GM23338 (cell line): Measurements from ENCODE around the gene COL18A1. TPM values are rescaled to one million over a fixed set of nuclear protein-coding genes. Genes with fewer than 3 reads are reported as not detected.

Experiments
- ATAC-seq: fragments of 200-7000 bp; cut with Tn5 transposase; 3 replicates; pipeline ENCODE4 v1.9.1; 2020
- DNase-seq: peaks from one replicate; pipeline ENCODE4 v3.0.0-alpha.2; 2015; ENCODE audit warnings: low spot score
- H2AFZ ChIP-seq: fragments of 200-600 bp; sonication (generic); 2 replicates; pipeline ENCODE4 v1.8.0; 2016; ENCODE audit warnings: antibody characterized with exemption, mild to moderate bottlenecking, moderate library complexity
- H3F3A ChIP-seq: fragments of 200-600 bp; sonication (generic); replicated peaks from 2 replicates; pipeline ENCODE4 v1.8.0; 2017; ENCODE audit warnings: antibody characterized with exemption, mixed run types, low read depth
- H3K27ac ChIP-seq: fragments of 200-600 bp; sonication (generic); 2 replicates; pipeline ENCODE4 v1.6.1; 2016; ENCODE audit warnings: low read depth
- H3K27me3 ChIP-seq: fragments of 200-600 bp; sonication (generic); 2 replicates; pipeline ENCODE4 v1.8.0; 2016; ENCODE audit warnings: mild to moderate bottlenecking, mixed run types, moderate library complexity; ENCODE audit not compliant: insufficient read depth
- H3K36me3 ChIP-seq: fragments of 200-600 bp; sonication (generic); 2 replicates; pipeline ENCODE4 v1.8.0; 2016; ENCODE audit warnings: mild to moderate bottlenecking; ENCODE audit not compliant: insufficient read depth
- H3K4me1 ChIP-seq: fragments of 200-600 bp; sonication (generic); 2 replicates; pipeline ENCODE4 v1.8.0; 2016; ENCODE audit warnings: mild to moderate bottlenecking, moderate library complexity; ENCODE audit not compliant: insufficient read depth
- H3K4me2 ChIP-seq: fragments of 200-600 bp; sonication (generic); 2 replicates; pipeline ENCODE4 v1.7.1; 2017; ENCODE audit warnings: mixed run types
- H3K4me3 ChIP-seq: fragments of 200-600 bp; sonication (generic); 2 replicates; pipeline ENCODE4 v1.6.1; 2016; ENCODE audit warnings: mixed run types
- H3K79me2 ChIP-seq: fragments of 200-600 bp; sonication (generic); replicated peaks from 2 replicates; pipeline ENCODE4 v1.8.0; 2017; ENCODE audit warnings: mild to moderate bottlenecking; ENCODE audit not compliant: insufficient read depth
- H3K9me2 ChIP-seq: fragments of 200-600 bp; sonication (generic); 2 replicates; pipeline ENCODE4 v1.8.0; 2017; ENCODE audit not compliant: insufficient read depth
- H4K20me1 ChIP-seq: fragments of 200-600 bp; sonication (generic); replicated peaks from 2 replicates; pipeline ENCODE4 v1.8.0; 2017; ENCODE audit warnings: mild to moderate bottlenecking; ENCODE audit not compliant: insufficient read depth
- H3K27ac Mint-ChIP-seq: 2 replicates; pipeline ENCODE4 v1.8.0; 2020; ENCODE audit warnings: inconsistent platforms, mild to moderate bottlenecking, moderate library complexity, mixed read lengths
- H3K27me3 Mint-ChIP-seq: 3 replicates; pipeline ENCODE4 v1.8.0; 2022; ENCODE audit warnings: low read depth, mild to moderate bottlenecking, moderate library complexity, mixed read lengths, inconsistent platforms; ENCODE audit not compliant: insufficient read depth, poor library complexity
- H3K36me3 Mint-ChIP-seq: 3 replicates; pipeline ENCODE4 v1.8.0; 2021; ENCODE audit warnings: low read depth, mild to moderate bottlenecking, inconsistent platforms, moderate library complexity, mixed read lengths
- H3K4me1 Mint-ChIP-seq: 3 replicates; pipeline ENCODE4 v1.8.0; 2020; ENCODE audit warnings: mild to moderate bottlenecking, inconsistent platforms, mixed read lengths
- H3K4me3 Mint-ChIP-seq: 3 replicates; pipeline ENCODE4 v1.8.0; 2021; ENCODE audit warnings: moderate library complexity, mild to moderate bottlenecking, inconsistent platforms, mixed read lengths
- H3K9me3 Mint-ChIP-seq: 3 replicates; pipeline ENCODE4 v1.8.0; 2020; ENCODE audit warnings: moderate library complexity, mild to moderate bottlenecking, inconsistent platforms, mixed read lengths
- CREB1 ChIP-seq: fragments of 250-450 bp; sonication (Bioruptor Pico); IDR thresholded peaks from 2 replicates; pipeline ENCODE4 v1.5.0; 2020; ENCODE audit warnings: low read depth, mild to moderate bottlenecking, moderate library complexity
- EZH2 ChIP-seq: fragments of 200-600 bp; sonication (generic); IDR thresholded peaks from one replicate; pipeline ENCODE4 v1.8.0; 2017; ENCODE audit warnings: antibody characterized with exemption, mild to moderate bottlenecking, low read depth; ENCODE audit not compliant: unreplicated experiment
- EZH2phosphoT487 ChIP-seq: fragments of 200-600 bp; sonication (generic); IDR thresholded peaks from one replicate; pipeline ENCODE4 v1.8.1; 2018; ENCODE audit warnings: antibody characterized with exemption; ENCODE audit not compliant: unreplicated experiment
- JUNB ChIP-seq: IDR thresholded peaks from one replicate; pipeline ENCODE4 v1.6.1; 2016; ENCODE audit warnings: antibody characterized with exemption; ENCODE audit not compliant: unreplicated experiment
- POLR2AphosphoS5 ChIP-seq: IDR thresholded peaks from 2 replicates; pipeline ENCODE4 v1.6.1; 2016; ENCODE audit warnings: antibody characterized with exemption, low read depth
- STAT1 ChIP-seq: IDR thresholded peaks from one replicate; pipeline ENCODE4 v1.6.1; 2016; ENCODE audit warnings: antibody characterized with exemption; ENCODE audit not compliant: unreplicated experiment
- ZNF114 ChIP-seq: fragments of 250-450 bp; sonication (Bioruptor Pico); IDR thresholded peaks from 2 replicates; pipeline ENCODE4 v1.5.0; 2020; ENCODE audit warnings: mild to moderate bottlenecking, moderate library complexity
- ZNF331 ChIP-seq: fragments of 250-450 bp; sonication (Bioruptor Pico); IDR thresholded peaks from 2 replicates; pipeline ENCODE4 v1.5.0; 2020; ENCODE audit warnings: low read depth, mild to moderate bottlenecking, moderate library complexity
- ZNF462 ChIP-seq: fragments of 250-450 bp; sonication (Bioruptor Pico); IDR thresholded peaks from 2 replicates; pipeline ENCODE4 v1.5.0; 2020; ENCODE audit warnings: mild to moderate bottlenecking, moderate library complexity
- polyA plus RNA-seq: library from polyadenylated mRNA; unstranded; fragments of >200 nt; fragmentation: Nextera tagmentation; extraction: Ambion mirVana; gene quantifications from 2 replicates; pipeline ENCODE4 v1.2.1, GENCODE V29; 2016
- total RNA-seq: library from RNA; depleted of rRNA; stranded (reverse); fragments of >200 nt; shearing (Covaris generic); gene quantifications from 2 replicates; pipeline ENCODE4 v1.2.3, GENCODE V29; 2014
- TF ChIP-seq, protein P1 (sequence below): IDR thresholded peaks from 2 replicates; pipeline ENCODE4 v1.6.1; 2016; ENCODE audit warnings: antibody characterized with exemption
- TF ChIP-seq, protein P2 (sequence below): IDR thresholded peaks from one replicate; pipeline ENCODE4 v1.6.1; 2018; ENCODE audit warnings: antibody characterized with exemption; ENCODE audit not compliant: unreplicated experiment

The COL18A1 gene
- total and polyA plus RNA-seq, 2 experiments from 2014 or later = 38.4 to 430 TPM

- DNase-seq (no peak), ATAC-seq (no peak)
- Mint-ChIP-seq H3K36me3 (peaks cover 33% of the 10 kb centered on the region), H3K4me3 (no peak overlapping the region), H3K4me1 (peaks cover 14% of the 10 kb centered on the region), H3K27me3 (peaks cover 21% of the 10 kb centered on the region), H3K27ac (no peak overlapping the region), H3K9me3 (no peaks in the 10 kb centered on the region; the same call in 2 of the 3 replicates)
- Histone ChIP-seq H3K4me2 (no peak overlapping the region), H3K27me3 (no peaks in the 10 kb centered on the region), H3F3A (peaks cover 7% of the 10 kb centered on the region; the same call in 1 of the 2 replicates), H2AFZ (no peak overlapping the region), H3K4me1 (no peaks in the 10 kb centered on the region), H3K36me3 (no peaks in the 10 kb centered on the region), H3K27ac (no peak overlapping the region), H3K4me3 (no peak overlapping the region), H4K20me1 (peaks cover 25% of the 10 kb centered on the region), H3K79me2 (peaks cover 83% of the 10 kb centered on the region), H3K9me2 (no peaks in the 10 kb centered on the region)
- TF ChIP-seq POLR2AphosphoS5 (no peak), JUNB (no peak), EZH2phosphoT487 (no peak), EZH2 (no peak), ZNF462 (CRISPR knock-in tag) (no peak), STAT1 (no peak), ZNF114 (CRISPR knock-in tag) (no peak), ZNF331 (CRISPR knock-in tag) (no peak), CREB1 (no peak)
- TF ChIP-seq, protein P1, sequence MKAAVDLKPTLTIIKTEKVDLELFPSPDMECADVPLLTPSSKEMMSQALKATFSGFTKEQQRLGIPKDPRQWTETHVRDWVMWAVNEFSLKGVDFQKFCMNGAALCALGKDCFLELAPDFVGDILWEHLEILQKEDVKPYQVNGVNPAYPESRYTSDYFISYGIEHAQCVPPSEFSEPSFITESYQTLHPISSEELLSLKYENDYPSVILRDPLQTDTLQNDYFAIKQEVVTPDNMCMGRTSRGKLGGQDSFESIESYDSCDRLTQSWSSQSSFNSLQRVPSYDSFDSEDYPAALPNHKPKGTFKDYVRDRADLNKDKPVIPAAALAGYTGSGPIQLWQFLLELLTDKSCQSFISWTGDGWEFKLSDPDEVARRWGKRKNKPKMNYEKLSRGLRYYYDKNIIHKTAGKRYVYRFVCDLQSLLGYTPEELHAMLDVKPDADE = no peak
- TF ChIP-seq, protein P2, sequence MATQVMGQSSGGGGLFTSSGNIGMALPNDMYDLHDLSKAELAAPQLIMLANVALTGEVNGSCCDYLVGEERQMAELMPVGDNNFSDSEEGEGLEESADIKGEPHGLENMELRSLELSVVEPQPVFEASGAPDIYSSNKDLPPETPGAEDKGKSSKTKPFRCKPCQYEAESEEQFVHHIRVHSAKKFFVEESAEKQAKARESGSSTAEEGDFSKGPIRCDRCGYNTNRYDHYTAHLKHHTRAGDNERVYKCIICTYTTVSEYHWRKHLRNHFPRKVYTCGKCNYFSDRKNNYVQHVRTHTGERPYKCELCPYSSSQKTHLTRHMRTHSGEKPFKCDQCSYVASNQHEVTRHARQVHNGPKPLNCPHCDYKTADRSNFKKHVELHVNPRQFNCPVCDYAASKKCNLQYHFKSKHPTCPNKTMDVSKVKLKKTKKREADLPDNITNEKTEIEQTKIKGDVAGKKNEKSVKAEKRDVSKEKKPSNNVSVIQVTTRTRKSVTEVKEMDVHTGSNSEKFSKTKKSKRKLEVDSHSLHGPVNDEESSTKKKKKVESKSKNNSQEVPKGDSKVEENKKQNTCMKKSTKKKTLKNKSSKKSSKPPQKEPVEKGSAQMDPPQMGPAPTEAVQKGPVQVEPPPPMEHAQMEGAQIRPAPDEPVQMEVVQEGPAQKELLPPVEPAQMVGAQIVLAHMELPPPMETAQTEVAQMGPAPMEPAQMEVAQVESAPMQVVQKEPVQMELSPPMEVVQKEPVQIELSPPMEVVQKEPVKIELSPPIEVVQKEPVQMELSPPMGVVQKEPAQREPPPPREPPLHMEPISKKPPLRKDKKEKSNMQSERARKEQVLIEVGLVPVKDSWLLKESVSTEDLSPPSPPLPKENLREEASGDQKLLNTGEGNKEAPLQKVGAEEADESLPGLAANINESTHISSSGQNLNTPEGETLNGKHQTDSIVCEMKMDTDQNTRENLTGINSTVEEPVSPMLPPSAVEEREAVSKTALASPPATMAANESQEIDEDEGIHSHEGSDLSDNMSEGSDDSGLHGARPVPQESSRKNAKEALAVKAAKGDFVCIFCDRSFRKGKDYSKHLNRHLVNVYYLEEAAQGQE = no peak
Observed at GRCh38 chr21:45468971-45469272, 64.0 kb downstream of the COL18A1 start.
